WI38 (cell line): ENCODE measurements around the gene ILDR1.

ENCODE experiments used
- H3K4me3 ChIP-seq: 2 replicates; pipeline ENCODE4 v1.5.1; 2011; ENCODE audit warnings: low read depth, mild to moderate bottlenecking, control low read depth, low read length
- CTCF ChIP-seq: IDR thresholded peaks from 2 replicates; pipeline ENCODE4 v1.5.1; 2012; ENCODE audit warnings: low read depth, mild to moderate bottlenecking, control low read depth, low read length

ILDR1 gene

DNA sequence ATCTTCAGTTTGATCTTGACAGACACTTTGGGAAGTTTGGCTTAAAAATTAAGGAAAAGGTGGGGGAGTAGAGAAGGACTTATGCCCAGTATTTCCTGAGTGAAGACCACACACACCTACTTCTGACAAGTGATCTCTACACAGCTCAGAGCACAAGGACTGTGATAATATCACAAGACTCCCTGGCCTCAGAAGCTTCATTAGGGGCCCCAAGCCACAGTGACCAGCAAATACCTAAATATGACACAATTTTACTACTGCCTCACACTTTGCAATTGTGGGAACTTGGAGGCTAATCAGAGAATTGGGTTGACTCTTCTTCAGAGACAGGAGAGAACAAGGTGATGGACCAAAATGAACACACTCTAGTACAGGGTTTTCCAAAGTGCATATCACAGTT is 2.6 kb downstream of the ILDR1 start:
- TF ChIP-seq CTCF: no peak
- H3K4me3 ChIP-seq: no peak overlapping the region

- H3K4me3 ChIP-seq: no peak overlapping the region
- no peak for TF ChIP-seq CTCF
Observed at GRCh38 chr3:122014741-122015140, 7.3 kb downstream of the ILDR1 start.

DNA sequence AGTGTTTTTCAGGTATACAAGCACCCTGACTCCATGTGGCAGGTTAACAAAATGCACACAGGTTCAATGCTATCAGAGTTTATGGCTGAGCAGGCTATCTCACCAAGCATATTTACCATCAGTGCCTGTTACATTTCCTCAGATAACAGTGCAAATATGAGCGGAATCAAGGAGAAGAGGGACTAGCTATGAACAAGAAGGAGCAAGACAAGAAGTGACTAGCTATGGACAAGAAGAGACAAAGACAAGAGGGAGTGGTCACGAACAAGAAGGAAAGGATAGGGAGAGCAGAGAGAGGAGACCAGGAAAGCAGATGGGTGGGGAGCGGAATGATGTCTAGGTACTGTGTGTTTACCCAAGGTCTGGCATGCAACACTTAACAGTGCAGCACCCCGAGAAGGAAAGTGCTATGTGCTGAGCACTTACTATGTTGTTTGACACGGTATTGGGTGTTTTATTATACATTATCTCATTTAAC is 8.6 kb downstream of the ILDR1 start:
- no peak overlapping the region for H3K4me3 ChIP-seq
- TF ChIP-seq CTCF: no peak

DNA sequence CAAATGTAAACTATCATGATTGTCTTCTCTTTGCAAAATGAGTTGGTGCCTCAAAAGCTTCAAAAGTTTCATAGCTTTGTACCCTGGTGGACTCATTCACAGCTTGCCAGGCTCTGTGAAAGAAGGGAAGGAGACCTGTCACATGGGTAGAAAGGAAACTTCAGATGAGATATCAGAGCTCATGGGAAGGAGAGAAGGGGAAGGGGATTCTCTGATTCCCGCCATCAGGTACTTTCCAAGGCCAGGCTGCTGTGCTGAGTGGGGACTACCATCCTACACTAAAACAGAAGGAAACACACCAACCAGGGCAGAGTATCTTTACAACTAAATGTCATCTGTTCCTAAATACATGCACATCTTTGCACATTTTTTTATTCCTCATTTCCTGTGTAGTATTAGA is 9.2 kb downstream of the ILDR1 start:
- no peak for TF ChIP-seq CTCF

DNA sequence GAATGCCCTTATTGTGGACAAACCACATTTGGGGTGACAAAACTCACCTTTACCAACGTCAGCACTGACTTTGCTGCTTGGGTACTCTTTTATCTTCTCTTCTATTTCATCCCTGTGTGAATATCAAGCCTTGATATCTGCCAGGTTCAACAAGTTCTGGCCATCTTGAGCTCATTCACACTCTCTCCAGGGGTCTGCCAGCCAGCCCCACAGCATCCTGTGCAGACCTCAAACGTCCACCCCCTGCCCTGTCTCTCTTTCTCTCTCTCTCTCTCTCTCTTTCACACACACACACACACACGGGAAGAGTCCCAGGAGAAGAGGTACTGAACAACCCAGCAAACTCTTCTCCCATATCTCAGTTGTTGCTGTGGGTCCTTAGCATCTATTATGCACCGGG is 10.7 kb downstream of the ILDR1 start:
- no peak for TF ChIP-seq CTCF
- H3K4me3 ChIP-seq: no peak overlapping the region

More for the DNA sequence above, 9.2 kb downstream of the ILDR1 start:
- no peak overlapping the region for H3K4me3 ChIP-seq

DNA sequence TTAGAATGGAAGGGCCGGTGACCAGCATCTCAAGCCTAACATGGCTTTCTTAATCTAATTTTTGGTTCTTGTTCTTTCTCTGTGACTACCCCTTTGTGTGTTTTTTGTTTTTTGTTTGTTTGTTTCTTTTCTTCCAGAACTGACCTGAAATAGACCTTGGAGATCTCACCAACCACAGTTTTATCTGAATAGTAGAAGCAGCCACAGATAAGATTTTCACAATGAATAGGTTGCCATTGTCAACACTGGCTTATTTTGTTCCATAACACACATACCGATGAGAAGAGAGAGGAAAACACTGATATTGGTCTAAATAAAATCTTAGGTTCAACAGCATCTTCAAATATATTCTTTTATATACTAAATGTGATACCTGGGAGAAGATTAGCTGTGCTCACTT is 11.5 kb downstream of the ILDR1 start:
- H3K4me3 ChIP-seq: no peak overlapping the region
- TF ChIP-seq CTCF: no peak

DNA sequence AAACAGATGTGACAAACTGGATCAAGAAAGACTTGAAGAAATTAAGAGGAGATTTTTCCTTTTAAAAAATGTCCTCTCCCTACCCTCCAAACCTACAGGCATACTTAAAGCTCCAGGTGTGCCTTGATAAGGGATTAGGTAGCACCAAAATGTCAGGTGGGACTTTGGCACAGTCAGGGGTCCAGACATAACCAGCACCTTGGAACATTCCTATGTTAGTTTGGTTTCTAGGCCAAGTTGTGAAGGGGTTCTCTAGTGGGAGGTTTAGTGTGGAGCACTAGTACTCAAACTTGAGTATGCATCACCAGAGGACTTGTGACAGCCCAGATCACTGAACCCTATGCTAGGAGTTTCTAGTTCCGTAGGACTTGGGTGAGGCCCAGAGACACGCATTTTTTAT is 13.9 kb downstream of the ILDR1 start:
- TF ChIP-seq CTCF: no peak
- H3K4me3 ChIP-seq: no peak overlapping the region
